ENCODE data around the gene OSBPL9. TPM values are rescaled to one million over a fixed set of nuclear protein-coding genes. Genes with fewer than 3 reads are reported as not detected.
A peak's percentile ranks its signal among the peaks of the same experiment; 100 is the strongest.

The OSBPL9 gene
- total RNA-seq, 1 donor from 2014 or later: 47.3 TPM

DNA sequence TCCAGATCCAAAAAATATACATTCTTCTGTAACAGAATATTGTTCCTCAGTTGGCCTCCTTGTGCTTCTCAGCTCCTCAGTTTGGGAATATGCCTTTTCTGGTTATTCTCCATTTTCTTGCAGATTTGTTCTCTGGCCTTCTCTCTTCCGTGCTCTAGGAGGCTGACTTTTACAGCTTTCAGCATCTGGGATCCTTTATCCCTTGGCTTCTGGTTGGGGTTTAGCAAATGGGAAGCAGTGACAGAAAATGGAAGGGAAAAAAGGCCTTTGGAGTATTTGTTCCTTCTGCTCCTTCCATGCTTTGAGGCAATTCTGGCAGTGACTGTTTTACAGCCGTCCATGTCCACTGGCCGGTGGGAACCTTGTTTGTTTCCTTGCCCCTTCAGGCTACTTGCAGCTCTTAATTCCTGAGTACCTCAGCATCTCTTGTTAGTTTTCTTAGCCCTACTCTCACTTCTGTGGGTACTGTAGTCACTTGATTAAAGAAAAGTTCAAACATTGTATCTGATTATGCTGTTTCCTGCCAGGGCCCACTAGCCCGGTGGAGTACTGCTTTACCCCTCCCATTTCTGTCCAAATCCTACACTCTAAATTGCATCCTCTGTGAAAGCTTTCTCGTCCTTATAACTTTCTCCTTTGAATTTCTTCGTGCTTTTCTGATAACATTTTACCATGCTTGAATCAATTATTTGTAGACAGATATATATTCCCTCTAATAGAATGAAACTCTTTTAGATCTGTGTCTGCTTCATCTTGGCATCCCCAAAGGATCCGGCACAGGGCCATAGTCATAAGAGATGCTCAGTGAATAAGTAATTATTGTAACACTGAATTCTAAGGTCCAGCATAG is 118.2 kb downstream of the OSBPL9 start:
- DNase-seq (ENCODE audit: low spot score): no peak

DNA sequence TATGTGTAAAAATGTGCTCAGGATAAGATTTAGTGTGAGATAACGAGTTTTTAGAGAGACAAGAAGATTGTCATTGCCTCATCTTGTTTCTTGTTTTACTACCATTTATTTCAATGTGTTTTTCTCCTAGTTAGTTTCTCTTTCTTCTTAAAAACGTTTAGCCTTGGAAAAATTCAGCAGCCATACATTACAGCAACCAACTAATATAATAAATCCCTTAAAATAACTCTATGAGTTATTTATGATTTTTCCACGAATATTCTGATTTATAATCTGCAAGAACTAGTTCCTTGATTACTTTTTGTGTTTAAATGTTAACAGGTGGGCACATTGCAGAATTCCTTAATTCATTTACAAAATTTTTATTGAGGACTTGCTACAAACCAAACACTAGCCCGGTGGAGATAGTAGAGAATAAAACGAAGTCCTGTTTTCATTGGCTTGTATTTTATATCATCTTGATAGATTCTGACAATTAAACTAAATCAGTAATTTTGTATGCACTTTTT is 118.9 kb downstream of the OSBPL9 start:
- no peak for DNase-seq (ENCODE audit: low spot score)

DNA sequence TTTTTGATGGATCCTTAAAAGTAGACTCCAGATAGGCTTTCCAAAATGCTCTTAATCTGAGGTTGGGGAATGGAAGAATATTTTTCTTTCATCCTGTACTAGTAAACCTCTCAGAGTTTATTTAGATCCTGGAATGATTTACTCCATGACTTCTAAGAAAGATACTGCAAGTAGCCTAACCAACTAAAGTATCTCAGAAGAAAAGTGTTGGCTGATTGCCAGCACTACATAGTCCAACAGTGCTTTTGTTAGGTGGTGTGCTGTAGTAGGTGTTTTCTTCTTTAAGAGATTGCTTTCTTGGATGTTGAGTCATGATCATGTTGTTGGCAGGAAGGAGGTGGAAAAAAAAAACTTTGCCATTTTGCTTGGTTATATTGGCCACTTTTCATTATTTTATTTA is 119.8 kb downstream of the OSBPL9 start:
- peak; percentile 20 for DNase-seq (ENCODE audit: low spot score)

DNA sequence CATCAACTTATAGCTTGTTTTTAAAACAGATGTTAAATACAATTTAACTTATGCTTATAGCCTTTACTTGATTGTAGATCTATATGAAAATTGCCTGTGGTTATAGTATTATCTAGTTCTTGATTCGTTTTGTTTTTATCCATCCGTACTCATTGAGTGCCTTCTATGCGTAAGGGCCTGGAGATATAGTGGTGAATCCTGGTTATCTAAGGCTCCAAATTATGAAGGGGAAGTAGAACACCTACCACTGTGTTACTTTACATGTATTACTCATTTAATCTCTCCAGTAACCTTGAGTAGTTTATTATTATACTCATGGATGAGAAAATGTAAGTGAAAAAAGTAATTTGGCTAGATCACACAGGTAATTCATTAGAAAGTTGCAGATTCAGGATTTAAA is 121.8 kb downstream of the OSBPL9 start:
- DNase-seq (ENCODE audit: low spot score): no peak

DNA sequence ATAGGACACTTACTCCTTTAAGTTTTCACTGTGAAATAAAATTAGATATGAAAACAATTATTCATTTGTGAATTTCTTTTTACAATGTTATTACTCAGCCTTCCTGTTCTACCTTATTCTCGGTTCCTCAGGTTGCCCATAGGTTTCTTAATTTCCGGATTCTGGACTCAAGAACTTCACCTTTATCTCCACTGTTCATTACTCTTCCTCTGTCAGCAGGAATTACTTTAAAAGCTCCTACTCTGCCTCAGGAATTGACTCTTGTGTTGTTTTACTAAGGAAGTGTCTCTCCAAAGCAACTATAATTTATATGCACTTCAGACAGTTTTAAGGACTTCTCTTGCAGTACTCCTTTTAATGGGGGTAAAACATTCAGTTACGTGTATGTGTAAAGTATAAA is 123.8 kb downstream of the OSBPL9 start:
- no peak for DNase-seq (ENCODE audit: low spot score)

DNA sequence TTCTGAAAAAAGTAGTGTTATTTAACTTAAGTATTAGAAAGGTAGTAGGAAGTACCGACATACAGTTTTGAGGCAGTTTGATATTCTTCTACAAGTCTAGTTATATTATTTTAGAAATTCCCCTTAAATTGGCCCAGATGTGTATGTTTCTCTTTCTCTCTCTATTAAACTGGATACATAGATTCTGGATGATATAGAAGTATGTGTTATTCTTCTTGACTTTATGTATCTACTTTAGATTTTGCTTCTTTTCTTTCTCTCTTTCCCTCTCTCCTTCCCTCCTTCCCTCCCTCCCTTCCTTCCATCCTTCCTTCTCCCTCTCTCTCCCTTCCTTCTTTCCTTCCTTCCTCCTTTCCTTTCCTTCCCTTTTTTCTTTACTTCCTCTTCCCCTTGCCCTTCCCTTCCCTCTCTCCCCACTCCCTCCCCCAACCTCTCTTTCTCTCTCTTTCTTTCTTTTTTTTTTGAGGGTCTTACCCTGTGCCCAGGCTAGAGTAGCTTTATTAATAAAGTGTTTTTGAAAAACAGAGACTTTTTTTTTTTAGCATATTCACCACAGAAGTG is 124.3 kb downstream of the OSBPL9 start:
- no peak for DNase-seq (ENCODE audit: low spot score)

DNA sequence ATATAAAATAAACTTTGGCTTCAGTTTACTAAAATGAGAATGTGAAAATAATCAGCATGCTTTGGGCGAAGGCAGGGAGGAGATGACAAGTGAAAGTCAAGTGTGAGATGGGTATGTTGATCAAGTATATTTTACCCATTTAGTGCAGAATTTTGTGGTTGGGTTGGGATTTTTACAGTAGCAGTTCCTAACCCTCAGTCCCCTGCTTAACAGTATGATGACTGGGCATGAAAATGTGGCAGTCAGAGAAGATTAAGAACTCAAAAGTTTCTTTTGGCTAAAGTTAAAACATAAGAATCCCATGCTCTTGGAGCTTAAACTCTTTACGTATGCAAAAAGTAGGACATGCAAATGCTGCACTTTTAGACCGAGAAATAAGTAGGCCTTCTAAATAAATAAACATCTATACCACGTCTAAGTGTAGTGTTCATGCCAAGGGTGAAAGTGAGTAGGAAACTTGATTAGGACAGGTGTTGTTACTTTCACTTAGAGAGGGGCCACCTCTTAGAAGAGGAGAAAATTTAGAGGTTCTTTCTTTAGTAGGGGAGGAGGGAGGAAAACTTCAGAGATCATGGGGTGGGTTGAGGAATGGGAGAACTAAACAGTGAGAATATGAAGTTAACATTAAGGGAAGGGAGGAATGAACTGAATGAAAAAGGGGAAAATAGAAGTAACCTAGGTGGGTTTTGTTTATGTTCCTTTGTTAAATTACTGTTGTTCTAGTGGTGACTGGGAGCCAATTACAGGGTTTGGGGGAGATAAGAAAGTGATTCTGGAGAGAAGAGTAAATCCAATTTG is 127.8 kb downstream of the OSBPL9 start:
- no peak for DNase-seq (ENCODE audit: low spot score)

DNA sequence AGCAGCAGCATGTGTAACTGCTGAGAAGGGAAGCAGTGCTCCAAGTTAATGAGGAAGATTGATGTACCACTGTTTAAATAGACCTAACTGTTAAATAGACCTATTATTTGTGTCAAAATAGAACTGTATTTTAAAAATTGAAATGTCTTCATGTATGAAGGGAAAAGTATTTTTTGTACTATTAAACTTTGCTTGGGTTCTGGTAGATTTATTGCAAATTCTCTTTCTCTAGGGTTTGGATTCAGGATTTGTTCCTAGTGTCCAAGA is 128.3 kb downstream of the OSBPL9 start:
- DNase-seq (ENCODE audit: low spot score): no peak

DNA sequence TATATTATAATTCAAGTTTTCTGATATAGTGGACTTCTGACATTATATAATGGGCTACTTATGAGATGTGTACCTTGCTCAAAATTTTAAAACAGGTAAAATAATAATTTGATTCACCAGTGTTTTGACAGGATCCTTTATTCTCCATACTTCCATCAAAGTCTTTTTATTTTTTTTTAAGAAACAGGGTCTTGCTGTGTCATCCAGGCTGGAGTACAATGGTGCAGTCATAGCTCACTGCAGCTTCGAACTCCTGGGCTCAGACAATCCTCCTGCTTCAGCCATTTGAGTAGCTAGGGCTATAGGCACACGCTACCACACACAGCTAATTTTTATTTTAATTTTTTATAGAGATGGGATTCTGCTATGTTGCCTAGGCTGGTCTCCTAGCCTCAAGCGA is 132.3 kb downstream of the OSBPL9 start:
- no peak for DNase-seq (ENCODE audit: low spot score)

DNA sequence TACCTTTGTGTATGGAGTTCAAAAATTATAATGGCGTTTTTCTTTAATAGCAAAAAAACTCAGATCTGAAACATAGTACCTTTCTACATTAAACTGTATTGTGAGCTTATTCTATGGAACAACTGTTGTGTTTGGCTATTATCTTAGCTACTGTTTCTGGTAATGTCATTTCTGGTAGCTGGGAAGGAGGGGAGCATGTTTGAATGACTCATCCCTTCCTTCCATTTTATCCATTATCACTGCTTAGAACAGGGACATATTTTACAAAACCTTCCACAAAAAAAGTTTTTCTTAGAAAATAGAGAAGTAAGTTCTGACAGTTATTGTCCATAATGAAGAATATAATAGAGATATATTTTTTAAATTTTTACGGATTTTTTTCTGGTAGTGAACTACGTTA is 133.3 kb downstream of the OSBPL9 start:
- no peak for DNase-seq (ENCODE audit: low spot score)

DNA sequence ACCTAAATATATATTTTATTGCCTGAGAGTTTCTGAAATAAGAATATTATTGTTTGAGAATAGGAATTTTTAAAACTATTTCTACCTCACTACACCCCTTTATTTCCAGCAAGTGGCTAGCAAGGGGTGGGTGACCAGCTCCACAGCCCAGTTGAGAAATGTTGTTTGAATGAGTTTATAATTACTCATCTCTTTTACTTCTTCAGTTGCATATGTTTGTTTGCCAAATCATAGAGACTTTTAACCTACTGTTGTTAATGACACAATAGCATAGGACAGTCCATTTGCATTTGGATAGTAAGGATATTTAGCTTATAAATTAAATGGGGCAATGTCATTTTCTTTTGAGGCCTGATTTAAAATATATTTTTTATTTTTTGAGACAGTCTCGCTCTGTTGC is 133.8 kb downstream of the OSBPL9 start:
- no peak for DNase-seq (ENCODE audit: low spot score)

DNA sequence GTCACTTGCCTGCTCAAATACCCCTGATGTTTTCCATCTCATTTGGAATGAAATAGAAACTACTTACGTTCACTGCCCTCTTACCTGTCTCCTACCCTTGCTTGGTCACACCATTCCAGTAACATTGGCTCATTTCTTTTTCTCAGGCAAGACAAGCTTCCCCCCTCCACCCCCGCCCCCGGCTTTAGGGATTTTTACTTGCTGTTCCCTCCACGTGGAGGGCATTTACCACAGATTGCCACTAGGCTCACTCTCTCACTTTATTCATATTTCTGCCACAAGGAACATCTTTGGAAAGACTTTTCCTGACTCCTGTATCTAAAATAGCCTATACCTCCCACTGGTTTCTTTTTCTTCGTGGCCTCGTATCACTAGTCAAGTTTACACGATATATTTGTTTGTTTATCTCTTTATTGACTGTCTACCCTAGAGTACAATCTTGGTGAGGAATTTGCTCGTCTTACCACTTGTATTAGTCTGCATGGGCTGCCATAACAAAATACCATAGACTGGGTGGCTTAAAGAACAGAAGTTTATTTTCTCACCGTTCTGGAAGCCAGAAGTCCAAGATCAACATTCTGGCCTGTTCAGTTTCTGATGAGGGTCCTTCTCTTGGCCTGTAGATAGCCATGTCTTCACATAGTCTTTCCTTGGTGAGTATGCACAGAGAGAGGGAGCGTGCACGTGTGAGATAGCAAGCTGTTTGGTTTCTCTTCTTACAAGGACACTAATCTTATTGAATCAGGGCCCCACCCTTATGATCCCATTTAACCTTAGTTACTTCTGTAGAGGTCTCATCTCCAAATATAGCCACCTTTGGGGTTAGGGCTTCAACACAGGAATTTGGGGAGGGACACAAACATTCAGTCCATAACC is 135.4 kb downstream of the OSBPL9 start:
- DNase-seq (ENCODE audit: low spot score): no peak

DNA sequence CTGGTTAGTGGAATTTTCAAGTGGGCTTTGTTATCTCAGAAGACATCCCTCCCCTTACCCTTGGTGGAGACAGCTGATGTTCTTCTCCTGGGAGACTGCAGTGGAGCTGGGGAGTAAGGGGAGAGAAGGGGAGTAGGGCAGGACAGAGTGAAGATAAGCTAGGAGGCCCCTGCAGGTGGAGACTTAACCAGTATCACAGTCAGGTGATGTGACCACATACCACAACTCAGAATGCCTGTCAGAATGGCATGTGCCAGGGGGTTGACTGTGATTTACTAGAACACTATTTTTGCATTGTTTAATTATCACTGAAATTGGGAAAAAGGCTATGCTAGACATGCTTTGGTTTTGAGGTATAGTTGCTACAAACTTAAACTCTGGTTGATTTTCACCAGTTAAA is 137.1 kb downstream of the OSBPL9 start:
- no peak for DNase-seq (ENCODE audit: low spot score)

DNA sequence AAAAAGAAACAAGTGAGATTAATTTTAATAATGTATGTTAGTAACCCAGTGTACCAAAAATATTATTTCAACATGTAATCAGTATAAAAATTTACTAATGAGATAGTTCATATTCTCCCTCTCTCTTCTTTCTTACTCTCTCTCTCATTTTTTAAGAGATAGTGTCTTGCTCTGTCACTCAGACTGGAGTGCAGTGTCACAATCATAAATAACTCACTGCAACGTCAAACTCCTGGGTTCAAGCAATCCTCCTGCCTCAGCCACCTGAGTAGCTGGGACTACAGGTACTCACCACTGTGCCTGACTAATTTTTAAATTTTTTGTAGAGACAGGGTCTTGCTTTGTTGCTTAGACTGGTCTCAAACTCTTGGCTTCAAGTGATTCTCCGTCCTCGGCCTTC is 137.8 kb downstream of the OSBPL9 start:
- no peak for DNase-seq (ENCODE audit: low spot score)

DNA sequence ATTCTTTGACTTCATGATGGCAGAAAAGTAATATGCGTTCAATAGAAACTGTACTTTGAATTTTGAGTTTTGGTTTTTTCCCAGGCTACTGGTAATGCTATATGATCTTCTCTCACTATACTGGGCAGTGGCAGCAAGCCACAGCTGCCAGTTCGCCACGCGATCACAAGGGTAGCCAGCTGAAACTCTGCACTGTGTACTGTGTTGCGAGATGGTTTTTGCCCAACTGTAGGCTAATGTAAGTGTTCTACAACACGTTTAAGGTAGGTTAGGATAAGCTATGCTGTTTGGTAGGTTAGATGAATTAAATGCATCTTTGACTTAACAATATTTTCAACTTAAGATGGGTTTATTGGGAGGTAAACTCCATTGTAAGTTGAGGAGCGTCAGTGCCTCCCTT is 138.5 kb downstream of the OSBPL9 start:
- DNase-seq (ENCODE audit: low spot score): no peak

DNA sequence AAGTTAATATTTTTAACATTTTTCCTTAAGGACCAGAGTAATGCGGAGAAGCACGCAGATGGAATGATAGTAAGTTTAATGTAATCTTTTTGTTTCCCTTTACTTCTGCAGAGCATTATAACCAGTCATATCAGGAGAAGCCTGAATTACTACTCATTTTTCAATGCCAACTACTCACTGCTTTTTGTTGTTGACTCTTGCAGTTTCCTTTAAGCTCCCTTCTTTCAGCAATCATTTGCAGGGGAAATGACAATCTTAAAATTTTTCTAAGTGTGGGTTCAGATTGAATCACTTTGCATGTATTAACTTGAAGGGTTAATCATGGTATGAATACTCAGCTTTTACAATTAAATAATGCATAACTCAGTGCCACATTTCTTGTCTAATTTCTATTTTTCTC is 139.4 kb downstream of the OSBPL9 start:
- no peak for DNase-seq (ENCODE audit: low spot score)

DNA sequence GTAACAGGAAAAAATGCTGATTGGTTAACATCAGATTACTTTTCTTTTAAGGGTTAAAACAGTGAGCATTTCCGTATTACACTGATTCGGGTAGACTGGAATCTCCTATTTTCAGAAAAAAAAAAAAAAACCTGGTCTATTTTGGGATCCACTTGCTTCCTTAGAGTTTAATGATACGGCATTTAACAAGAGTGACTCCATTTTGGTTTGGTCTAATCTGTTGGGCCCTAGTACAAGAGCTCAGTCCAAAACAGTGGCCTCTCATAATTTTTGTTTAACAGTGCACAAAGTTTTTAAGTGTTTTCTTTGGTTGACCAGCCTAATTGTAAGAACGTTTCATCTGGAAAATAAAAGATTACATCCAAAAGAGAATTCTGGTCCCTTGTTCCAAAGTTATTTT is 141.4 kb downstream of the OSBPL9 start:
- no peak for DNase-seq (ENCODE audit: low spot score)

DNA sequence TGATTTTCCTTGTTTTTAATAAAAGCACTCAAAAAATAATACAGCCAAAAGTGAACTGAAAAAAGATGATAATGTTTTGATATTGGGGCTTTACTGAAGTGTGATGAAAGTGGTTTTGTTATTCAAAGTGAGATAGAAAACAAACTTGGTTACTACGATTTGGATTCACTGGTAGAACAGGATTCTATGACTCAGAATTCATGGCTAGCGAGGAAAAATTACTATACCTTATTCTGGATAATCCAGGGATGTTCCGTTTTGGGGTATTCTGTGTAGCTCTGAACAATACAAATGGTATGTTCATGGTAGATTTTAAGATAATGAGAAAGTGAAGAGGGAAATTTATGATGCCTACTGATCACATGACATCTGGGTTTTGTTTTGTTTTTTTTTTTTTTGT is 144.0 kb downstream of the OSBPL9 start:
- DNase-seq (ENCODE audit: low spot score): no peak

DNA sequence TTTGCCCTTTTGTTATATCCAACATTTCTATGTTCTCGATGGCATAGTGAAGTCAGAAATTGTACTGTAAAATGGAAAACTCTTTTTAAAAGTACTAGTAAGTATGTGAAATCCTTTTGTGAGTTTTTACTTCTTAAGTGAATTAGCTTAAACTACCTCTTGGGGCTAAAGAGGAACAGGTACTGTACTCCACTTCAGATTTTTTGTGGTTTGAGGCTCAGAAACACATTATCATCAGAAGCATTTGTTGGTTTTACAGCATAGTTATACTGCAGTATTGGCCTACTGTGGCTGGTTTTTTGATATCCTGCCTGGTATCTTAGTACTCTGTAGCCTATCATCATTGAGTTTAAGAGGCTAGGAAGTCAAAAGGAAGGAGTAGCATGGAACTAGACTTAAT is 144.5 kb downstream of the OSBPL9 start:
- no peak for DNase-seq (ENCODE audit: low spot score)

DNA sequence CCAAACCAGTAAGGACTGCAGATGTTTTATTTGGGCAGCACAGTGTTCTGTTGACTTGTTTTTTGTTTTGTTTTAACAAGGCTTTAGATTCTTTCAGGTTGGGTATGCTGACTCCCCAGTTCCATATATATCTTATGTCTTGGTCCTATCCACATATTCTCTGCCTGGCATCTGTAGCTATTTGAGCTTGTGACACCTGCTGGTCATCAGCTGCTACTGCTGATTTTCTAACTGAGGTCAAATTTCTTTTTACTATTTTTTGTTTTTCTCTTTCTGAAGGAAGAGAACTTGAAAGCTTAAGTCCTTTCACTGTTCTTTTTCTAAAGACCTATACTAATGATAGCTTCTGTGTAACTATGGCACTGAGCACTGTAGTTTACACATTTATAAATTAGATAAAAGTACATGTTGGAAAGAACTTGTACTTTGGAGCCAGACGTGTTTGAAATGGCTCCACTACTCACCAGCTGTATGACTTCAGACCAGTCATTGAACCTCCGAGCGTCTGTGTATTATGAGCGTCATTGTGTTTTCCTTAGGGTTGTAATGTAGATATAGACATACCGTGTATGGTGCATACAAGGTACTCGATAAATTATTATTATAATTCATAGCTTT is 152.2 kb downstream of the OSBPL9 start:
- DNase-seq (ENCODE audit: low spot score): no peak

DNA sequence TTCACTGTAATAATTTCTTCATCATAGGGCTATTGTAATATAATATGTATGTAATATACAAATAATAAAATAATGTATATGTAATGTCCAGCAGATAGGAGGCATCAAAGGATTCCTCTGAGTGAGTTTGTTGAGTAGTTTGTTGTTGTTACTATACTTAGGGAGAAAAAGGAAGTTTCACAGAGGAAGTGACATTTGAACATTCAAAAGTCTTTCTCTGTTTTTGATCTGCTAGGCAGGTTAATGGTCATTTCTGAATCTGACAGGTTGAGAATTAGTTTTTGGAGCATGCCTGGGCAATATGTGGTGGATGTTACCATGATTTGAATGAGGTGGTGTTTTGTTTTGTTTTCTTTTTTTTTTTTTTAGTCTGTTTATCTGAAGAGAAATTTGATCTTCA is 159.5 kb downstream of the OSBPL9 start:
- DNase-seq (ENCODE audit: low spot score): no peak

DNA sequence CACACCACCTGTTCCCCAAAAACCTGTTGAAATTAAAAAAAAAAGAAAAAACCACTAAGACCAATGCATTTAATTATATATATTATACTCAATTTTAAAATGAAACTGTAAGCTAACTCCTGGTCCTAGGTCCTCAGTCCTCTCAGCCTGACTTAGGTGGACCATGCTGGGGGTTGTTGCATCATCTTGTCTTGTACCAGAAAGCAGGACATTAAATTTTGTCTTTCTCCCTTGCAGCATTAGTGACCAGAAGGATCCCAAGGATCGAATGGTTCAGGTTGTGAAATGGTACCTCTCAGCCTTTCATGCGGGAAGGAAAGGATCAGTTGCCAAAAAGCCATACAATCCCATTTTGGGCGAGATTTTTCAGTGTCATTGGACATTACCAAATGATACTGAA is 164.0 kb downstream of the OSBPL9 start:
- no peak for DNase-seq (ENCODE audit: low spot score)

All from mucosa of gallbladder (tissue), 1 donor.